Panc1 (cell line): ENCODE measurements around the gene LOXL3. TPM values are rescaled to one million over a fixed set of nuclear protein-coding genes. Genes with fewer than 3 reads are reported as not detected.

Source experiments
- ATAC-seq: fragments of 200-7000 bp; cut with Tn5 transposase; 2 replicates; pipeline ENCODE4 v1.9.1; 2020; ENCODE audit warnings: mild to moderate bottlenecking, moderate library complexity
- BruUV-seq: library from RNA; stranded (reverse); fragments of 400-500 nt; replicated peaks from 2 replicates; lab custom pipeline; 2021; lab: Mats Ljungman, UMichigan
- CTCF ChIA-PET: fragments of 300-600 bp; sonication (Branson Sonifier 250); formaldehyde crosslinking; loops from one replicate; lab custom pipeline; 2022; ENCODE audit warnings: antibody characterized with exemption; lab: Charles Lee
- POLR2A ChIA-PET: fragments of 300-600 bp; sonication (Branson Sonifier 250); formaldehyde crosslinking; loops from one replicate; lab custom pipeline; 2022; ENCODE audit warnings: antibody characterized with exemption; lab: Charles Lee
- DNase-seq: peaks from one replicate; pipeline ENCODE4 v3.0.0-alpha.2; 2010; ENCODE audit warnings: low read depth, low spot score
- H3K27ac ChIP-seq: 2 replicates; pipeline ENCODE4 v1.5.1; 2011; ENCODE audit warnings: mild to moderate bottlenecking, low read length, inconsistent platforms
- H3K27me3 ChIP-seq: fragments of 200-500 bp; sonication (Bioruptor generic); 2 replicates; pipeline ENCODE4 v1.6.0; 2014; ENCODE audit warnings: low read length, inconsistent platforms; ENCODE audit not compliant: control insufficient read depth, insufficient read depth
- H3K36me3 ChIP-seq: fragments of 200-500 bp; sonication (Bioruptor generic); 2 replicates; pipeline ENCODE4 v1.5.1; 2014; ENCODE audit warnings: inconsistent platforms, mild to moderate bottlenecking, low read length, moderate library complexity; ENCODE audit not compliant: control insufficient read depth, insufficient read depth
- H3K4me1 ChIP-seq: 2 replicates; pipeline ENCODE4 v1.5.1; 2011; ENCODE audit warnings: inconsistent platforms, mild to moderate bottlenecking, low read length, moderate library complexity; ENCODE audit not compliant: control insufficient read depth, insufficient read depth
- H3K4me3 ChIP-seq, 2 experiments: 2 replicates each; pipeline ENCODE4 v1.5.1; 2011 to 2012; ENCODE audit warnings: low read depth in 2 of 2, low read length in 2 of 2, mild to moderate bottlenecking in 2 of 2, inconsistent platforms in 1 of 2, moderate library complexity in 1 of 2
- H3K9me3 ChIP-seq: fragments of 200-500 bp; sonication (Bioruptor generic); 2 replicates; pipeline ENCODE4 v1.5.1; 2014; ENCODE audit warnings: low read depth, mild to moderate bottlenecking, inconsistent platforms, low read length, moderate library complexity; ENCODE audit not compliant: control insufficient read depth, insufficient read depth
- POLR2AphosphoS5 ChIP-seq: IDR thresholded peaks from 2 replicates; pipeline ENCODE4 v1.6.1; 2012; ENCODE audit warnings: mild to moderate bottlenecking, low read depth, low read length, moderate library complexity
- SIN3A ChIP-seq: IDR thresholded peaks from 2 replicates; pipeline ENCODE4 v1.6.1; 2012; ENCODE audit warnings: low read depth, mild to moderate bottlenecking, low read length, moderate library complexity, borderline replicate concordance; ENCODE audit not compliant: insufficient read depth
- TCF7L2 ChIP-seq: IDR thresholded peaks from 2 replicates; pipeline ENCODE4 v1.6.1; 2011; ENCODE audit warnings: mild to moderate bottlenecking, low read depth, low read length, inconsistent platforms
- in situ Hi-C: cut with HindIII; loops from 2 replicates; pipeline ENCODE4 v1.10.0; 2016; ENCODE audit warnings: low sequenced_read_pairs, low pct_unique_long_range_greater_than_20kb
- intact Hi-C: fragments of 100-400 bp; cut with micrococcal nuclease; formaldehyde crosslinking; loops from one replicate; pipeline ENCODE4 v1.10.0; 2022; ENCODE audit not compliant: unreplicated experiment
- total RNA-seq: library from RNA; stranded (reverse); gene quantifications from one replicate; pipeline ENCODE4 v1.2.1, GENCODE V29; 2021; ENCODE audit not compliant: unreplicated experiment
- TF ChIP-seq, protein P1 (sequence below), 2 experiments: IDR thresholded peaks; 2 replicates each; pipeline ENCODE4 v1.6.1; 2011 to 2012; ENCODE audit warnings: low read depth in 2 of 2, control low read depth in 1 of 2, low read length in 1 of 2, mild to moderate bottlenecking in 1 of 2, moderate library complexity in 1 of 2; ENCODE audit not compliant: insufficient read depth in 1 of 2
- TF ChIP-seq, protein P2 (sequence below): fragments of 450-650 bp; IDR thresholded peaks from 2 replicates; pipeline ENCODE4 v1.5.1; 2017; ENCODE audit warnings: mild to moderate bottlenecking

The LOXL3 gene
- total RNA-seq, 1 experiment from 2014 or later = 1.0 TPM

DNA sequence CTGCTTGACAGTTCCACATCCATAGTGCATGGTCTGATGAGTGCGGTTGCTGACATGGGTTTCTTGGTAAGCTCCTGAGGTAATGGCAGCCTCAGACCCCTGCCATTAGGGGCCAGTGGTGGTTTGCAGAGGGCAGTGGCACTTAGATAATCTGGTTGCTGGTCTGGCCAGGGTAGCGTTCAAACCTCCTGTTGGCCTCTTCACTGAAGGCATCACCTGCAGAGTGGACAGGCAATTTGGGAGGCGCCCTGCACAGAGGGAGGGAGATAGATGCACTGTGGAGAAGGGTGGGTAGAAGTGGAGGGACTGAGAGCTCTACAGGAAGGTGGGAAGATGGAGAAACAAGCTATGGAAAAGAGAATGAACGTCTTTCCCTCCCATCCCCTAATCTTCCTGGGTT lies 20.3 kb downstream of the LOXL3 start:
- no peaks in the 10 kb centered on the region; the same call in 1 of the 2 replicates for H3K27me3 ChIP-seq
- no peak for ATAC-seq
- TF ChIP-seq SIN3A (no peak), TCF7L2 (no peak)
- H3K9me3 ChIP-seq = no peaks in the 10 kb centered on the region
- in situ Hi-C loops (no loop called here), intact Hi-C loops (no loop called here)
- no peak for DNase-seq
- POLR2A ChIA-PET = no interaction called here
- BruUV-seq = no TSS peak
- peaks cover 3% of the 10 kb centered on the region for H3K36me3 ChIP-seq
- H3K4me1 ChIP-seq = no peaks in the 10 kb centered on the region
- H3K27ac ChIP-seq = no peak overlapping the region
- H3K4me3 ChIP-seq = no peak overlapping the region
- CTCF ChIA-PET = no interaction called here

DNA sequence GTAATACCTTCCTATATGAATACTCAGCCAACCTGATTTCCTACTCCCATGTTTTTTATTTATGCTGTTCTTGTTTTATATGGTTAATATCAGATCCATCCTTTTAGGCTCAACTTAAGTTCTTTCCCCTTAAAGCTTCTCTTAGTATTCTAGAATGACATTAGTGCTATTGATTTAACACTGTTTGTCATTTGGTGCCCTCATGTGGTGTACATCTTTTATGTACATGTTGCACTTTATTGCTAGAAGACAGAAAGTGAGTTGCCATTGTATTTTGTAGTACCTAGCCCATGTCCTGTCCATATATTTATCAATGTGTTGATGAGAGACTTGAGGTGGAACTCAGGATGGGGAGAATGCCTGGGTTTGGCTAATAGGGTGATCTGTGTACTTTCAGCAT lies 21.5 kb downstream of the LOXL3 start:
- no TSS peak for BruUV-seq
- Histone ChIP-seq H3K9me3 (no peaks in the 10 kb centered on the region), H3K36me3 (peaks cover 3% of the 10 kb centered on the region), H3K4me3 (no peak overlapping the region), H3K27me3 (no peaks in the 10 kb centered on the region), H3K4me1 (peaks cover 6% of the 10 kb centered on the region), H3K27ac (no peak overlapping the region)
- DNase-seq = no peak
- ATAC-seq = no peak
- ChIA-PET CTCF (interaction anchor here (0.5 to 1.6 kb wide), 3 partner anchors 49 to 291 kb away, joined by 6 to 7 read pairs (median 7); partner anchors contain the start of genes CCDC142 and TTC31), POLR2A (no interaction called here)
- intact Hi-C loops = no loop called here
- in situ Hi-C loops = no loop called here
- TF ChIP-seq, protein P1, sequence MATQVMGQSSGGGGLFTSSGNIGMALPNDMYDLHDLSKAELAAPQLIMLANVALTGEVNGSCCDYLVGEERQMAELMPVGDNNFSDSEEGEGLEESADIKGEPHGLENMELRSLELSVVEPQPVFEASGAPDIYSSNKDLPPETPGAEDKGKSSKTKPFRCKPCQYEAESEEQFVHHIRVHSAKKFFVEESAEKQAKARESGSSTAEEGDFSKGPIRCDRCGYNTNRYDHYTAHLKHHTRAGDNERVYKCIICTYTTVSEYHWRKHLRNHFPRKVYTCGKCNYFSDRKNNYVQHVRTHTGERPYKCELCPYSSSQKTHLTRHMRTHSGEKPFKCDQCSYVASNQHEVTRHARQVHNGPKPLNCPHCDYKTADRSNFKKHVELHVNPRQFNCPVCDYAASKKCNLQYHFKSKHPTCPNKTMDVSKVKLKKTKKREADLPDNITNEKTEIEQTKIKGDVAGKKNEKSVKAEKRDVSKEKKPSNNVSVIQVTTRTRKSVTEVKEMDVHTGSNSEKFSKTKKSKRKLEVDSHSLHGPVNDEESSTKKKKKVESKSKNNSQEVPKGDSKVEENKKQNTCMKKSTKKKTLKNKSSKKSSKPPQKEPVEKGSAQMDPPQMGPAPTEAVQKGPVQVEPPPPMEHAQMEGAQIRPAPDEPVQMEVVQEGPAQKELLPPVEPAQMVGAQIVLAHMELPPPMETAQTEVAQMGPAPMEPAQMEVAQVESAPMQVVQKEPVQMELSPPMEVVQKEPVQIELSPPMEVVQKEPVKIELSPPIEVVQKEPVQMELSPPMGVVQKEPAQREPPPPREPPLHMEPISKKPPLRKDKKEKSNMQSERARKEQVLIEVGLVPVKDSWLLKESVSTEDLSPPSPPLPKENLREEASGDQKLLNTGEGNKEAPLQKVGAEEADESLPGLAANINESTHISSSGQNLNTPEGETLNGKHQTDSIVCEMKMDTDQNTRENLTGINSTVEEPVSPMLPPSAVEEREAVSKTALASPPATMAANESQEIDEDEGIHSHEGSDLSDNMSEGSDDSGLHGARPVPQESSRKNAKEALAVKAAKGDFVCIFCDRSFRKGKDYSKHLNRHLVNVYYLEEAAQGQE (IDR thresholded peaks at IDR 0.05; ENCODE audit: insufficient read depth in 1 of 2, low read depth in 2 of 2, low read length in 1 of 2) = no peak
- TF ChIP-seq SIN3A (no peak), TCF7L2 (no peak), POLR2AphosphoS5 (no peak)
- TF ChIP-seq, protein P2, sequence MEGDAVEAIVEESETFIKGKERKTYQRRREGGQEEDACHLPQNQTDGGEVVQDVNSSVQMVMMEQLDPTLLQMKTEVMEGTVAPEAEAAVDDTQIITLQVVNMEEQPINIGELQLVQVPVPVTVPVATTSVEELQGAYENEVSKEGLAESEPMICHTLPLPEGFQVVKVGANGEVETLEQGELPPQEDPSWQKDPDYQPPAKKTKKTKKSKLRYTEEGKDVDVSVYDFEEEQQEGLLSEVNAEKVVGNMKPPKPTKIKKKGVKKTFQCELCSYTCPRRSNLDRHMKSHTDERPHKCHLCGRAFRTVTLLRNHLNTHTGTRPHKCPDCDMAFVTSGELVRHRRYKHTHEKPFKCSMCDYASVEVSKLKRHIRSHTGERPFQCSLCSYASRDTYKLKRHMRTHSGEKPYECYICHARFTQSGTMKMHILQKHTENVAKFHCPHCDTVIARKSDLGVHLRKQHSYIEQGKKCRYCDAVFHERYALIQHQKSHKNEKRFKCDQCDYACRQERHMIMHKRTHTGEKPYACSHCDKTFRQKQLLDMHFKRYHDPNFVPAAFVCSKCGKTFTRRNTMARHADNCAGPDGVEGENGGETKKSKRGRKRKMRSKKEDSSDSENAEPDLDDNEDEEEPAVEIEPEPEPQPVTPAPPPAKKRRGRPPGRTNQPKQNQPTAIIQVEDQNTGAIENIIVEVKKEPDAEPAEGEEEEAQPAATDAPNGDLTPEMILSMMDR = no peak

DNA sequence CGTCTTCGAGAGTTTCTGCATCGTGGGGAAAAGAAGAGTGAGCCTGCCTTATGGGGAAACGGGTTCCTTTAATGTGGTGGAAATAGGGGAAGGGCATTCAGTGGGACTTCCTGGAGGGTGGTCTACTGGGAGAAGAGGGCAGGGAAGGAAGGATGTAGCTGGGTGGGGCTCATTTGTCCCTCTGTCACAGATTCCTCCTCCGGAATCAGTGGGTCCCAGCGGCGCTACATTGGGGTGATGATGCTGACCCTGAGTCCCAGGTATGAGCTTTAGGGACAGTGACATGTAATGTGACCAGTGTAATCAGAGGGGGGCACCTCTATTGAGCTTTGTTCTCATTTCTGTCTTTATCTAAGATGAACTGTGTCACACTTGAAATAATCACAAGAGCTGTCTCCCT lies 22.1 kb downstream of the LOXL3 start:
- in situ Hi-C loops = no loop called here
- TF ChIP-seq, protein P2 = no peak
- TF ChIP-seq SIN3A = no peak
- no peak for TF ChIP-seq POLR2AphosphoS5
- TF ChIP-seq TCF7L2 = no peak
- TF ChIP-seq, protein P1 (IDR thresholded peaks at IDR 0.05; ENCODE audit: insufficient read depth in 1 of 2, low read depth in 2 of 2, low read length in 1 of 2) = no peak
- no peak overlapping the region for H3K27ac ChIP-seq
- ATAC-seq = no peak
- peaks cover 3% of the 10 kb centered on the region for H3K36me3 ChIP-seq
- no TSS peak for BruUV-seq
- POLR2A ChIA-PET = no interaction called here
- no peaks in the 10 kb centered on the region for H3K9me3 ChIP-seq
- no peak for DNase-seq
- no peak overlapping the region for H3K4me3 ChIP-seq
- H3K27me3 ChIP-seq = no peaks in the 10 kb centered on the region
- H3K4me1 ChIP-seq = peaks cover 6% of the 10 kb centered on the region
- intact Hi-C loops = loop anchor here (2.0 kb wide), 1 partner anchor 49 kb away; the partner anchor contains the start of genes CCDC142 and TTC31
- CTCF ChIA-PET = interaction anchor here (0.5 to 1.6 kb wide), 3 partner anchors 49 to 290 kb away, joined by 6 to 7 read pairs (median 7); partner anchors contain the start of genes CCDC142 and TTC31
